OCI-LY7 (cell line): ENCODE measurements around the gene COL16A1. TPM values are rescaled to one million over a fixed set of nuclear protein-coding genes. Genes with fewer than 3 reads are reported as not detected.

Experiments used
- BruUV-seq: library from RNA; stranded (reverse); fragments of 400-500 nt; replicated peaks from 2 replicates; lab custom pipeline; 2021; lab: Mats Ljungman, UMichigan
- CTCF ChIA-PET: fragments of 300-600 bp; sonication (Branson Sonifier 250); formaldehyde crosslinking; loops from one replicate; lab custom pipeline; 2022; ENCODE audit warnings: antibody characterized with exemption; ENCODE audit not compliant: unreplicated experiment; lab: Charles Lee
- POLR2A ChIA-PET: fragments of 300-600 bp; sonication (Branson Sonifier 250); formaldehyde crosslinking; loops from one replicate; lab custom pipeline; 2022; ENCODE audit warnings: antibody characterized with exemption; lab: Charles Lee
- DNase-seq: peaks from one replicate; pipeline ENCODE4 v3.0.0-alpha.2; 2015; ENCODE audit warnings: low spot score
- H2AFZ ChIP-seq: fragments of 200-600 bp; sonication (generic), shearing (Covaris generic); 2 replicates; pipeline ENCODE4 v1.6.1; 2014; ENCODE audit warnings: mild to moderate bottlenecking, antibody characterized with exemption, low read length, moderate library complexity
- H3K27ac ChIP-seq: fragments of 200-600 bp; sonication (generic); 2 replicates; pipeline ENCODE4 v1.5.1; 2014; ENCODE audit warnings: mixed run types, low read depth, mild to moderate bottlenecking, moderate library complexity, low read length, inconsistent platforms; ENCODE audit not compliant: poor library complexity, severe bottlenecking
- H3K36me3 ChIP-seq: fragments of 200-600 bp; sonication (generic); 2 replicates; pipeline ENCODE4 v1.6.1; 2014; ENCODE audit warnings: mild to moderate bottlenecking, antibody characterized with exemption, low read length, moderate library complexity, mixed read lengths; ENCODE audit not compliant: insufficient read depth
- H3K4me1 ChIP-seq: fragments of 200-600 bp; sonication (generic); 2 replicates; pipeline ENCODE4 v1.5.1; 2014; ENCODE audit warnings: mild to moderate bottlenecking, low read length; ENCODE audit not compliant: insufficient read depth, poor library complexity, severe bottlenecking
- H3K4me2 ChIP-seq: fragments of 200-600 bp; sonication (generic); 2 replicates; pipeline ENCODE4 v1.6.1; 2014; ENCODE audit warnings: mild to moderate bottlenecking, low read length
- H3K4me3 ChIP-seq: fragments of 200-600 bp; sonication (generic); 2 replicates; pipeline ENCODE4 v1.5.1; 2014; ENCODE audit warnings: mild to moderate bottlenecking, low read depth, low read length; ENCODE audit not compliant: poor library complexity, severe bottlenecking
- H3K79me2 ChIP-seq: fragments of 200-600 bp; sonication (generic); 2 replicates; pipeline ENCODE4 v1.6.1; 2016; ENCODE audit warnings: low read depth, mild to moderate bottlenecking, low read length, moderate library complexity, mixed read lengths; ENCODE audit not compliant: insufficient read depth
- H3K9me2 ChIP-seq: fragments of 200-600 bp; sonication (generic); 2 replicates; pipeline ENCODE4 v1.6.1; 2016; ENCODE audit warnings: mild to moderate bottlenecking, low read length, mixed read lengths; ENCODE audit not compliant: insufficient read depth
- H3K9me3 ChIP-seq: fragments of 200-600 bp; sonication (generic); 2 replicates; pipeline ENCODE4 v1.6.1; 2014; ENCODE audit warnings: mild to moderate bottlenecking, mixed run types, low read length, mixed read lengths
- H4K20me1 ChIP-seq: fragments of 200-600 bp; sonication (generic); 2 replicates; pipeline ENCODE4 v1.6.1; 2014; ENCODE audit warnings: mild to moderate bottlenecking, antibody characterized with exemption, low read length, moderate library complexity, mixed read lengths; ENCODE audit not compliant: insufficient read depth
- EZH2phosphoT487 ChIP-seq: fragments of 200-600 bp; sonication (generic); IDR thresholded peaks from 2 replicates; pipeline ENCODE4 v1.6.1; 2018; ENCODE audit warnings: low read depth, borderline replicate concordance, mild to moderate bottlenecking, mixed run types, antibody characterized with exemption, low read length, moderate library complexity, mixed read lengths
- intact Hi-C: fragments of 100-400 bp; cut with micrococcal nuclease; formaldehyde crosslinking; loops from one replicate; pipeline ENCODE4 v1.10.0; 2022; ENCODE audit not compliant: unreplicated experiment
- total RNA-seq, 2 experiments: library from RNA; depleted of rRNA in 1 of 2; stranded (reverse); fragments of >200 nt in 1 of 2; shearing (Covaris generic) in 1 of 2; gene quantifications; 2 replicates each; pipeline ENCODE4 v1.2.3, GENCODE V29; 2014 to 2022
- TF ChIP-seq, protein P1 (sequence below): fragments of 200-600 bp; sonication (generic); conservative IDR thresholded peaks from 2 replicates; pipeline ENCODE4 v1.5.1; 2014; ENCODE audit warnings: mild to moderate bottlenecking, antibody characterized with exemption, low read length, moderate library complexity, mixed read lengths

The COL16A1 gene
- total RNA-seq, 2 experiments from 2014 or later: not detected

DNA sequence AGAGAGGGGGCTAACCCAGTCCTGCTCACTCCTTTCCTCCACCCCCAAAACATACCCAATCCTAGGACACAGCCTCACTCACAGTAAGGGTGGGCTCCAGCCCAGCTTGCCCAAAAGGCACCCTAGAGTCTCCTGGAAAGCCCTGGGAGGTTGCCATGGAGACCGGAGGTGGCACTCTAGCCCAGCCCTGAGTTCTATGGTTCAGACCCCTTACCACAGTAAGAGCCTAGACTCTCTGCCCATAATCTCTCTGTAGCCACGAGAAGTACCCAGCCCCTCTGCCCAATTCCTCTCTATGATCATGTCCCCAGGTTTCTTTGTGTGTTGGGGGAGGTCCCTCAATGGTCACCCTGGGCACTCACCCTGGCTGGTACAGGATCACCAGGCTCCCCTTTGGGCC, 14.4 kb downstream of the COL16A1 start:
- no peak overlapping the region for H2AFZ ChIP-seq
- POLR2A ChIA-PET: no interaction called here
- H3K27ac ChIP-seq: no peak overlapping the region
- no TSS peak for BruUV-seq
- H3K4me2 ChIP-seq: no peak overlapping the region
- H3K9me2 ChIP-seq: no peaks in the 10 kb centered on the region
- H4K20me1 ChIP-seq: no peaks in the 10 kb centered on the region
- no peaks in the 10 kb centered on the region for H3K36me3 ChIP-seq
- no peak for DNase-seq
- TF ChIP-seq, protein P1, sequence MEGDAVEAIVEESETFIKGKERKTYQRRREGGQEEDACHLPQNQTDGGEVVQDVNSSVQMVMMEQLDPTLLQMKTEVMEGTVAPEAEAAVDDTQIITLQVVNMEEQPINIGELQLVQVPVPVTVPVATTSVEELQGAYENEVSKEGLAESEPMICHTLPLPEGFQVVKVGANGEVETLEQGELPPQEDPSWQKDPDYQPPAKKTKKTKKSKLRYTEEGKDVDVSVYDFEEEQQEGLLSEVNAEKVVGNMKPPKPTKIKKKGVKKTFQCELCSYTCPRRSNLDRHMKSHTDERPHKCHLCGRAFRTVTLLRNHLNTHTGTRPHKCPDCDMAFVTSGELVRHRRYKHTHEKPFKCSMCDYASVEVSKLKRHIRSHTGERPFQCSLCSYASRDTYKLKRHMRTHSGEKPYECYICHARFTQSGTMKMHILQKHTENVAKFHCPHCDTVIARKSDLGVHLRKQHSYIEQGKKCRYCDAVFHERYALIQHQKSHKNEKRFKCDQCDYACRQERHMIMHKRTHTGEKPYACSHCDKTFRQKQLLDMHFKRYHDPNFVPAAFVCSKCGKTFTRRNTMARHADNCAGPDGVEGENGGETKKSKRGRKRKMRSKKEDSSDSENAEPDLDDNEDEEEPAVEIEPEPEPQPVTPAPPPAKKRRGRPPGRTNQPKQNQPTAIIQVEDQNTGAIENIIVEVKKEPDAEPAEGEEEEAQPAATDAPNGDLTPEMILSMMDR: no peak
- no peak for TF ChIP-seq EZH2phosphoT487
- no peaks in the 10 kb centered on the region for H3K79me2 ChIP-seq
- no peaks in the 10 kb centered on the region for H3K9me3 ChIP-seq
- CTCF ChIA-PET: no interaction called here
- intact Hi-C loops: no loop called here
- no peak overlapping the region for H3K4me3 ChIP-seq
- H3K4me1 ChIP-seq: no peaks in the 10 kb centered on the region

DNA sequence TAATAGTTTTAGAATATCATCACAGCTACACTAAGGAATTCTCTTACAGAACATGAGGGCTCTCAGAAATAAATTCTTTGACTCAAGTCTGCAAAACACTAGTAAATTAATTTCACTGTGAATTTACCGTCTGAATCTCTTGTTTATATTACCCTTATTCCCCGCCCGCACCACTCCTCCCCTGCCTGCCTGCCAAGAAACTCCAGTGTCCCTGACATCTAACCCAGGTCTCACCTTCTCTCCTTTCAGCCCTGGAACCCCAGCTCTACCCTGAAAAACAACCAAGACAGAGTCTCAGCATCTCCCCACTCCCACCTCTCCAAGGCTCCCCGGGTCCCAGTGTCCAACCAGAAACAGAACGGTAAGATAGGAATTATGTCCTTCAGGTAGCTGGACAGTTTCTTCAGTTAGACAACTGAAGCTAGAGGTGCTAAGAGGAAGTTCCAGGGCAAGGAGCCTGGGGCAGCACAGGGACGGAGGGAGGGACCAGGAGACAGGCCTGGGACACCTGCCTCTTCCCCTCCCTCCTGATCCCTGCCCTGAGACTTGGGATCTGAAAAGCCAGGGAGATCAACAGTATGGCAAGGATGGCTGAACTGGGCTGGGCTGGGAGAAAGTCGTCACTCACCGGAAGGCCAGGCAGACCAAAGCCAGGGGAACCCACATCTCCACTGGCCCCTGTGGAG, 15.4 kb downstream of the COL16A1 start:
- Histone ChIP-seq H4K20me1 (no peaks in the 10 kb centered on the region), H3K9me2 (no peaks in the 10 kb centered on the region), H2AFZ (no peak overlapping the region), H3K9me3 (no peaks in the 10 kb centered on the region), H3K4me3 (no peak overlapping the region), H3K36me3 (no peaks in the 10 kb centered on the region), H3K79me2 (no peaks in the 10 kb centered on the region), H3K4me2 (no peak overlapping the region), H3K4me1 (no peaks in the 10 kb centered on the region), H3K27ac (no peak overlapping the region)
- no peak for DNase-seq
- intact Hi-C loops: no loop called here
- CTCF ChIA-PET: no interaction called here
- POLR2A ChIA-PET: no interaction called here
- no TSS peak for BruUV-seq
- TF ChIP-seq, protein P1: no peak
- no peak for TF ChIP-seq EZH2phosphoT487

DNA sequence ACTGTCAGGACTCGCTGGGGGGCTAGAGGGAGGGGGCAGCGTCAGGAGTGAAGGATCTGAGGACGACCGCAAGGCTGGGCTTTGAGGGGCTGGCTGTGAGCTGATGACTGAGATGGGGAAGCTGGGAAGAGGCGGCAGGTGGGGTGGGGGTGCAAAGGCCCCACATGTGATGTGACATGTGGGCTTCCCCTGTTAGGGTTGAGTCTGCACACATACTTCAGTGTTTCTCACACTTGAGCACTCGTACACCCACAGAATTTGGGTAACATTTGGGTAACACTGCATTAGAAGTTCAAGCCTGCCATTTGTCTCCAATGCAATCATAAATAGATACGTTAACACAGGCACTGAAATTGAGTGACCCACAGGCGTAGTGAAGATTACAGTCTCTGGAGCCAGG, 16.2 kb downstream of the COL16A1 start:
- ChIA-PET CTCF (no interaction called here), POLR2A (no interaction called here)
- Histone ChIP-seq H3K79me2 (no peaks in the 10 kb centered on the region), H2AFZ (no peak overlapping the region), H4K20me1 (no peaks in the 10 kb centered on the region), H3K27ac (no peak overlapping the region), H3K9me2 (no peaks in the 10 kb centered on the region), H3K9me3 (no peaks in the 10 kb centered on the region), H3K4me1 (no peaks in the 10 kb centered on the region), H3K36me3 (no peaks in the 10 kb centered on the region), H3K4me2 (no peak overlapping the region), H3K4me3 (no peak overlapping the region)
- DNase-seq: no peak
- TF ChIP-seq EZH2phosphoT487: no peak
- TF ChIP-seq, protein P1: no peak
- intact Hi-C loops: no loop called here
- BruUV-seq: no TSS peak
